Measurements from ENCODE around the gene RAB8A. TPM values are rescaled to one million over a fixed set of nuclear protein-coding genes. Genes with fewer than 3 reads are reported as not detected.

Gene RAB8A
- total RNA-seq, 1 experiment from 2014 or later: 108 TPM

- Mint-ChIP-seq H3K4me1 (ENCODE audit: low read depth, unreplicated experiment) (no peaks in the 10 kb centered on the region), H3K4me3 (ENCODE audit: unreplicated experiment) (no peak overlapping the region), H3K27ac (ENCODE audit: unreplicated experiment) (no peak overlapping the region), H3K9me3 (ENCODE audit: unreplicated experiment) (no peaks in the 10 kb centered on the region), H3K27me3 (ENCODE audit: insufficient read depth, unreplicated experiment) (no peaks in the 10 kb centered on the region), H3K36me3 (ENCODE audit: insufficient read depth, unreplicated experiment) (no peaks in the 10 kb centered on the region)
- no peak for DNase-seq
- no TSS peak for BruUV-seq (replicated peaks)
- no peaks in the 10 kb centered on the region for H3K9me3 ChIP-seq
- no peak for TF ChIP-seq CTCF (IDR thresholded peaks at IDR 0.05; ENCODE audit: insufficient read depth in 1 of 2, low read depth in 1 of 2, low read length in 1 of 2, severe bottlenecking in 1 of 2, unreplicated experiment in 1 of 2)
- H3K36me3 ChIP-seq (ENCODE audit: control insufficient read depth, insufficient read depth, low read length): no peaks in the 10 kb centered on the region
- intact Hi-C loops (cut with micrococcal nuclease; ENCODE audit: unreplicated experiment): no loop called here
- CTCF ChIA-PET: interaction anchor here (0.6 kb wide), 1 partner anchor 1066 kb away, joined by 4 read pairs; no protein-coding TSS in a partner anchor
- no peak overlapping the region for H3K4me3 ChIP-seq (ENCODE audit: low read depth, low read length)
- peaks cover 5% of the 10 kb centered on the region; the same call in 1 of the 2 replicates for H3K4me1 ChIP-seq
- H3K27me3 ChIP-seq (replicated peaks; ENCODE audit: control insufficient read depth, insufficient read depth, low read length): no peaks in the 10 kb centered on the region
- POLR2A ChIA-PET: no interaction called here
Observed at GRCh38 chr19:16157601-16158000, 45.9 kb downstream of the RAB8A start.

- peaks cover 5% of the 10 kb centered on the region; the same call in 1 of the 2 replicates for H3K4me1 ChIP-seq
- H3K9me3 ChIP-seq: no peaks in the 10 kb centered on the region
- no peaks in the 10 kb centered on the region for H3K36me3 ChIP-seq (ENCODE audit: control insufficient read depth, insufficient read depth, low read length)
- Mint-ChIP-seq H3K4me3 (ENCODE audit: unreplicated experiment) (no peak overlapping the region), H3K27ac (ENCODE audit: unreplicated experiment) (no peak overlapping the region), H3K9me3 (ENCODE audit: unreplicated experiment) (no peaks in the 10 kb centered on the region), H3K36me3 (ENCODE audit: insufficient read depth, unreplicated experiment) (no peaks in the 10 kb centered on the region), H3K27me3 (ENCODE audit: insufficient read depth, unreplicated experiment) (no peaks in the 10 kb centered on the region), H3K4me1 (ENCODE audit: low read depth, unreplicated experiment) (no peaks in the 10 kb centered on the region)
- no TSS peak for BruUV-seq (replicated peaks)
- ChIA-PET CTCF (no interaction called here), POLR2A (no interaction called here)
- H3K27me3 ChIP-seq (replicated peaks; ENCODE audit: control insufficient read depth, insufficient read depth, low read length): no peaks in the 10 kb centered on the region
- H3K4me3 ChIP-seq (ENCODE audit: low read depth, low read length): no peak overlapping the region
- intact Hi-C loops (cut with micrococcal nuclease; ENCODE audit: unreplicated experiment): no loop called here
- no peak for TF ChIP-seq CTCF (IDR thresholded peaks at IDR 0.05; ENCODE audit: insufficient read depth in 1 of 2, low read depth in 1 of 2, low read length in 1 of 2, severe bottlenecking in 1 of 2, unreplicated experiment in 1 of 2)
- DNase-seq: no peak
Observed at GRCh38 chr19:16159655-16160054, 48.0 kb downstream of the RAB8A start.

- no peaks in the 10 kb centered on the region for H3K4me1 Mint-ChIP-seq (ENCODE audit: low read depth, unreplicated experiment)
- Histone ChIP-seq H3K9me3 (no peaks in the 10 kb centered on the region), H3K4me3 (ENCODE audit: low read depth, low read length) (no peak overlapping the region), H3K36me3 (ENCODE audit: control insufficient read depth, insufficient read depth, low read length) (no peaks in the 10 kb centered on the region), H3K4me1 (peaks cover 5% of the 10 kb centered on the region; the same call in 1 of the 2 replicates), H3K27me3 (replicated peaks; ENCODE audit: control insufficient read depth, insufficient read depth, low read length) (no peaks in the 10 kb centered on the region)
- no peak overlapping the region for H3K4me3 Mint-ChIP-seq (ENCODE audit: unreplicated experiment)
- no peak overlapping the region for H3K27ac Mint-ChIP-seq (ENCODE audit: unreplicated experiment)
- no peaks in the 10 kb centered on the region for H3K36me3 Mint-ChIP-seq (ENCODE audit: insufficient read depth, unreplicated experiment)
- ChIA-PET CTCF (interaction anchor here (0.7 kb wide), 1 partner anchor 89 kb away, joined by 5 read pairs; no protein-coding TSS in a partner anchor), POLR2A (no interaction called here)
- BruUV-seq (replicated peaks): no TSS peak
- H3K9me3 Mint-ChIP-seq (ENCODE audit: unreplicated experiment): no peaks in the 10 kb centered on the region
- intact Hi-C loops (cut with micrococcal nuclease; ENCODE audit: unreplicated experiment): no loop called here
- no peaks in the 10 kb centered on the region for H3K27me3 Mint-ChIP-seq (ENCODE audit: insufficient read depth, unreplicated experiment)
- no peak for DNase-seq
- TF ChIP-seq CTCF (IDR thresholded peaks at IDR 0.05; ENCODE audit: insufficient read depth in 1 of 2, low read depth in 1 of 2, low read length in 1 of 2, severe bottlenecking in 1 of 2, unreplicated experiment in 1 of 2): no peak
Observed at GRCh38 chr19:16160445-16160942, 48.8 kb downstream of the RAB8A start.
